BE2C (cell line): ENCODE measurements around the gene MRGPRX4.

ENCODE experiments used
- DNase-seq: peaks from one replicate; pipeline ENCODE4 v3.0.0-alpha.2; 2020
- H3K27me3 ChIP-seq: fragments of 250-450 bp; sonication (Bioruptor Pico); 2 replicates; pipeline ENCODE4 v1.5.1; 2020; ENCODE audit warnings: mild to moderate bottlenecking
- H3K36me3 ChIP-seq: fragments of 250-450 bp; sonication (Bioruptor Pico); 2 replicates; pipeline ENCODE4 v1.5.1; 2020; ENCODE audit warnings: mild to moderate bottlenecking
- H3K4me1 ChIP-seq: fragments of 250-450 bp; sonication (Bioruptor Pico); 2 replicates; pipeline ENCODE4 v1.5.1; 2020
- H3K4me3 ChIP-seq: 2 replicates; pipeline ENCODE4 v1.5.1; 2011; ENCODE audit warnings: low read depth, low read length
- H3K9me3 ChIP-seq: fragments of 250-450 bp; sonication (Bioruptor Pico); 2 replicates; pipeline ENCODE4 v1.5.1; 2020
- TF ChIP-seq, protein P1 (sequence below): IDR thresholded peaks from 2 replicates; pipeline ENCODE4 v1.5.1; 2012; ENCODE audit warnings: mild to moderate bottlenecking, low read depth, low read length

The MRGPRX4 gene

GRCh38 chr11:18144243-18144642, 28.4 kb upstream of the MRGPRX4 start:
- Histone ChIP-seq H3K4me3 (no peak overlapping the region), H3K27me3 (no peaks in the 10 kb centered on the region), H3K4me1 (no peaks in the 10 kb centered on the region), H3K36me3 (no peaks in the 10 kb centered on the region), H3K9me3 (no peaks in the 10 kb centered on the region)
- TF ChIP-seq, protein P1, sequence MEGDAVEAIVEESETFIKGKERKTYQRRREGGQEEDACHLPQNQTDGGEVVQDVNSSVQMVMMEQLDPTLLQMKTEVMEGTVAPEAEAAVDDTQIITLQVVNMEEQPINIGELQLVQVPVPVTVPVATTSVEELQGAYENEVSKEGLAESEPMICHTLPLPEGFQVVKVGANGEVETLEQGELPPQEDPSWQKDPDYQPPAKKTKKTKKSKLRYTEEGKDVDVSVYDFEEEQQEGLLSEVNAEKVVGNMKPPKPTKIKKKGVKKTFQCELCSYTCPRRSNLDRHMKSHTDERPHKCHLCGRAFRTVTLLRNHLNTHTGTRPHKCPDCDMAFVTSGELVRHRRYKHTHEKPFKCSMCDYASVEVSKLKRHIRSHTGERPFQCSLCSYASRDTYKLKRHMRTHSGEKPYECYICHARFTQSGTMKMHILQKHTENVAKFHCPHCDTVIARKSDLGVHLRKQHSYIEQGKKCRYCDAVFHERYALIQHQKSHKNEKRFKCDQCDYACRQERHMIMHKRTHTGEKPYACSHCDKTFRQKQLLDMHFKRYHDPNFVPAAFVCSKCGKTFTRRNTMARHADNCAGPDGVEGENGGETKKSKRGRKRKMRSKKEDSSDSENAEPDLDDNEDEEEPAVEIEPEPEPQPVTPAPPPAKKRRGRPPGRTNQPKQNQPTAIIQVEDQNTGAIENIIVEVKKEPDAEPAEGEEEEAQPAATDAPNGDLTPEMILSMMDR, result no peak
- DNase-seq, result no peak

GRCh38 chr11:18145025-18145424, 27.6 kb upstream of the MRGPRX4 start:
- Histone ChIP-seq H3K9me3 (no peaks in the 10 kb centered on the region), H3K36me3 (no peaks in the 10 kb centered on the region), H3K4me3 (no peak overlapping the region), H3K27me3 (no peaks in the 10 kb centered on the region), H3K4me1 (no peaks in the 10 kb centered on the region)
- TF ChIP-seq, protein P1, result no peak
- no peak for DNase-seq

GRCh38 chr11:18145837-18146236, 26.8 kb upstream of the MRGPRX4 start:
- H3K4me3 ChIP-seq, result no peak overlapping the region
- no peaks in the 10 kb centered on the region for H3K27me3 ChIP-seq
- DNase-seq, result no peak
- no peaks in the 10 kb centered on the region for H3K36me3 ChIP-seq
- H3K4me1 ChIP-seq, result no peaks in the 10 kb centered on the region
- H3K9me3 ChIP-seq, result no peaks in the 10 kb centered on the region
- TF ChIP-seq, protein P1, result no peak

- no peaks in the 10 kb centered on the region for H3K36me3 ChIP-seq
- no peaks in the 10 kb centered on the region for H3K27me3 ChIP-seq
- no peak overlapping the region for H3K4me3 ChIP-seq
- no peak for DNase-seq
- no peaks in the 10 kb centered on the region for H3K9me3 ChIP-seq
- TF ChIP-seq, protein P1, result no peak
- H3K4me1 ChIP-seq, result no peaks in the 10 kb centered on the region
Observed at GRCh38 chr11:18151581-18151980, 21.1 kb upstream of the MRGPRX4 start.

- no peaks in the 10 kb centered on the region for H3K36me3 ChIP-seq
- no peak for DNase-seq
- no peaks in the 10 kb centered on the region for H3K4me1 ChIP-seq
- no peaks in the 10 kb centered on the region for H3K9me3 ChIP-seq
- TF ChIP-seq, protein P1, result no peak
- no peak overlapping the region for H3K4me3 ChIP-seq
- no peaks in the 10 kb centered on the region for H3K27me3 ChIP-seq
Observed at GRCh38 chr11:18168372-18168771, 4.3 kb upstream of the MRGPRX4 start.

- Histone ChIP-seq H3K27me3 (no peaks in the 10 kb centered on the region), H3K36me3 (no peaks in the 10 kb centered on the region), H3K9me3 (no peaks in the 10 kb centered on the region), H3K4me1 (no peaks in the 10 kb centered on the region), H3K4me3 (no peak overlapping the region)
- TF ChIP-seq, protein P1, result peak; percentile 49
- DNase-seq, result peak; percentile 11
Observed at GRCh38 chr11:18171377-18172000, 1.1 kb upstream of the MRGPRX4 start.
